Rectal smooth muscle tissue (tissue), 1 donor: ENCODE data around the gene ZNF2.

Experiments used
- H3K27ac ChIP-seq: one replicate; pipeline ENCODE4 v1.7.0; 2013; ENCODE audit warnings: low read depth, low read length, inconsistent platforms
- H3K27me3 ChIP-seq: one replicate; pipeline ENCODE4 v1.7.0; 2013; ENCODE audit warnings: low read length; ENCODE audit not compliant: control insufficient read depth, insufficient read depth
- H3K36me3 ChIP-seq: one replicate; pipeline ENCODE4 v1.7.0; 2013; ENCODE audit warnings: low read length; ENCODE audit not compliant: control insufficient read depth, insufficient read depth
- H3K4me1 ChIP-seq: one replicate; pipeline ENCODE4 v1.7.0; 2013; ENCODE audit warnings: low read length; ENCODE audit not compliant: control insufficient read depth, insufficient read depth
- H3K4me3 ChIP-seq: one replicate; pipeline ENCODE4 v1.7.0; 2013; ENCODE audit warnings: low read length
- H3K9ac ChIP-seq: one replicate; pipeline ENCODE4 v1.7.0; 2013; ENCODE audit warnings: low read length

Gene ZNF2

GRCh38 chr2:95208106-95208505 lies 42.5 kb downstream of the ZNF2 start:
- Histone ChIP-seq H3K9ac (no peak overlapping the region), H3K4me1 (no peaks in the 10 kb centered on the region), H3K27ac (no peak overlapping the region), H3K36me3 (peaks cover 20% of the 10 kb centered on the region), H3K27me3 (no peaks in the 10 kb centered on the region), H3K4me3 (peak overlapping the region; percentile 83)

GRCh38 chr2:95215018-95215612 lies 49.5 kb downstream of the ZNF2 start:
- Histone ChIP-seq H3K27me3 (no peaks in the 10 kb centered on the region), H3K9ac (no peak overlapping the region), H3K4me3 (no peak overlapping the region), H3K27ac (no peak overlapping the region), H3K36me3 (peaks cover 46% of the 10 kb centered on the region), H3K4me1 (no peaks in the 10 kb centered on the region)

GRCh38 chr2:95220449-95220848 lies 54.8 kb downstream of the ZNF2 start:
- Histone ChIP-seq H3K9ac (no peak overlapping the region), H3K27ac (no peak overlapping the region), H3K36me3 (peaks cover 8% of the 10 kb centered on the region), H3K27me3 (no peaks in the 10 kb centered on the region), H3K4me1 (no peaks in the 10 kb centered on the region), H3K4me3 (no peak overlapping the region)

GRCh38 chr2:95225658-95226057 lies 60.0 kb downstream of the ZNF2 start:
- no peaks in the 10 kb centered on the region for H3K36me3 ChIP-seq
- no peaks in the 10 kb centered on the region for H3K27me3 ChIP-seq
- no peak overlapping the region for H3K4me3 ChIP-seq
- no peak overlapping the region for H3K27ac ChIP-seq
- no peaks in the 10 kb centered on the region for H3K4me1 ChIP-seq
- no peak overlapping the region for H3K9ac ChIP-seq

GRCh38 chr2:95231723-95232122 lies 66.1 kb downstream of the ZNF2 start:
- Histone ChIP-seq H3K9ac (no peak overlapping the region), H3K36me3 (no peaks in the 10 kb centered on the region), H3K4me3 (no peak overlapping the region), H3K27ac (no peak overlapping the region), H3K27me3 (no peaks in the 10 kb centered on the region), H3K4me1 (no peaks in the 10 kb centered on the region)

- no peaks in the 10 kb centered on the region for H3K36me3 ChIP-seq
- no peaks in the 10 kb centered on the region for H3K4me1 ChIP-seq
- H3K27me3 ChIP-seq, result no peaks in the 10 kb centered on the region
- no peak overlapping the region for H3K27ac ChIP-seq
- H3K4me3 ChIP-seq, result no peak overlapping the region
- no peak overlapping the region for H3K9ac ChIP-seq
These were observed 66.6 kb downstream of the ZNF2 start for GRCh38 chr2:95232232-95232631.
